SKM-1 treated with dmso at 0.1 percent for 144 hours (cell line): Measurements from ENCODE around the gene UBTD2.
"Not testable (repeated sequence)": the region's sequence is repeated elsewhere in the genome, so short reads cannot be mapped to it uniquely, and the experiment has no call there.

ENCODE experiments used
- DNase-seq: peaks from one replicate; lab custom pipeline; 2025; ENCODE audit not compliant: unreplicated experiment; lab: John Stamatoyannopoulos, UW

UBTD2 gene

DNA sequence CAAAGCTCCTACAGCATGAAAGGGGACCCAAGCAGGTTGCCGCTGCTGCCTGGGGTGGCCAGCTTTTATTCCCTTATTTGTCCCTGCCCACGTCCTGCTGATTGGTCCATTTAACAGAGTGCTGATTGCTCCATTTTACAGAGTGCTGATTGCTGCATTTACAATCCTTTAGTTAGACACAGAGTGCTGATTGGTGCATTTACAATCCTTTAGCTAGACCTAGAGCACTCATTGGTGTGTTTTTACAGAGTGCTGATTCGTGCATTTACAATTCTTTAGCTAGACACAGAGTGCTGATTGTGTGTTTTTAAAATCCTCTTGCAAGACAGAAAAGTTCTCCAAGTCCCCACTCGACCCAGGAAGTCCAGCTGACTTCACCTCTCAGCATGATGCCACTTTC is 85.8 kb downstream of the UBTD2 start:
- DNase-seq, result not testable (repeated sequence)

DNA sequence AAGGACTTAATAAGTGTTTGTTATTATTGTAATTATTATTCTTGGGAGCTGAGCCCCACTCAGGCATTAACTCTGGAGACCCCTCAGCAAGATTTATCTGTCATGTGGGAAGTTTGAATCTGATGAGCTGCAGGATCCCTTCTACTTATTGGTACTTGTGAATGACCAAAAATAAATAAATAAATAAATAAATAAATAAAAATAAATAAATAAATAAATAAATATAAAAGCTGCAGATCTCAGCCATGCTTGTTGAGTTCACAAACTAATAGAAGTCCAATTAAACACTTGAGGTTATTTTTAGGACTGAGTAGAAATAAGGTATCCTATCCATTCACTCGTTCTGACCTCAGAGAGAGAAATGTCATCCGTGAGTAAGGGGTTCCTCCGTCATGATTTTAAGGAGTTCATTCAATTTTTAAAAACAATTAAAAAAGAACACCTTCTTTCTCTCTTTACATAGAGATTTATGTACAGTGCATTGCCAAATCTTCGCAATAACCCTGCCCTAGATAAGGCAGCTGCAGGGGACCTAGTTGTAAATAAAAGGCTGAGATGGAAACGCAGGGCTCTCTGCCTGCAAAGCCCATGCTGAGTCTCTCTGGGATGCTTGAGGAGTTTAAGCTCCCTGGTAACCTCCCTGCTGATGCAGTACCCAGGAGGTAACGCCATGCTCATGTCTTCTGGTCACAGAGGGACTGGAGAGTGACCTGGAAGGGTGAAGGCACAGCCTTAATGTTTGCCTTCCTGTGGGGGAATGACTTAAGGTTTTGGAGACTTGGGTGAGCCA is 88.4 kb downstream of the UBTD2 start:
- no peak for DNase-seq

DNA sequence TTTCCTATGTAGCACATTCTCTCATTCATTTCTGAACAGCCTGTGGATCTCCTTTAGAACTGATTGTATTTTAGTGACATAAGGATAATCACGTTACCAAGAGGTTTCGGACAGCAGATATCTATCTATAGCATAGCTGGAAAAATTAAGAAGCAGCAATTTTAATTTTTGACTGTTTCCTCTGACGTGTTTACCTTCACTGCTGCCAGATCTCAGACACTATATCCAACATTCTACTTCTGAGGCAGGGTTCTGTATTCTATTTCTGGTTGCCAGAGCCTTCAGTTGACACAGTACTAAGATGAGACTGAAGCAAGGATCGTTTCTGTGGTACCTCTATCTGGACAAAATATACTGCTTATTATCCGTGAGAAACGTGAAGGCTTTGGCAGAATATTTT is 89.7 kb downstream of the UBTD2 start, which contains the start of gene EFCAB9:
TSS of gene EFCAB9 (plus strand) at position 301 of the 400 bp plus-strand sequence. CDS start at position 302, 1 bp downstream.
- no peak for DNase-seq

DNA sequence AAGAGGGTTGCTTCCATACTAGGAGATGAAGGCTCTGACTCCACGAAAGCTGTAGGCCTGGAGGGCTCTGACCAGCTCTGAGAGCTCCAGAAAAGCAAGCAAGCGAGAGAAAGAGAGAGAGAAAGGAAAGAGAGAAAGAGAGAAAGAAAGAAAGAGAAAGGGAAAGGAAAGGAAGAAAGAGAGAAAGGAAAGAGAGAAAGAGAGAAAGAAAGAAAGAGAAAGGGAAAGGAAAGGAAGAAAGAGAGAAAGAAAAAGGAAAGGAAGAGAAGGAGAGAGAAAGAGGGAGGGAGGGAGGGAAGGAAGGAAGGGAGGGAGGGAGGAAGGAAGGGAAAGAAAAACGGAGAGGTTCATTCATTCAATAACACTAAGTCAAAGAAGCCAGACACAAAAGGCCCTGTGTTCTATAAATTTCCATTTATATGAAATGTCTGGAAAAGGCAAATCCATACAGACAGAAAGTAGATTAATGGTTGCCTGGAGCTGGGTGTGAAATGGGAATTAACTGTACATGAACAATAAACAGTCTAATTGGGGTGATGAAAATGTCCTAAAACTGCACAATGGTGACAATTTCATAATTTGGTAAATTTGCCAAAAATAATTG is 93.8 kb downstream of the UBTD2 start:
- no peak for DNase-seq

DNA sequence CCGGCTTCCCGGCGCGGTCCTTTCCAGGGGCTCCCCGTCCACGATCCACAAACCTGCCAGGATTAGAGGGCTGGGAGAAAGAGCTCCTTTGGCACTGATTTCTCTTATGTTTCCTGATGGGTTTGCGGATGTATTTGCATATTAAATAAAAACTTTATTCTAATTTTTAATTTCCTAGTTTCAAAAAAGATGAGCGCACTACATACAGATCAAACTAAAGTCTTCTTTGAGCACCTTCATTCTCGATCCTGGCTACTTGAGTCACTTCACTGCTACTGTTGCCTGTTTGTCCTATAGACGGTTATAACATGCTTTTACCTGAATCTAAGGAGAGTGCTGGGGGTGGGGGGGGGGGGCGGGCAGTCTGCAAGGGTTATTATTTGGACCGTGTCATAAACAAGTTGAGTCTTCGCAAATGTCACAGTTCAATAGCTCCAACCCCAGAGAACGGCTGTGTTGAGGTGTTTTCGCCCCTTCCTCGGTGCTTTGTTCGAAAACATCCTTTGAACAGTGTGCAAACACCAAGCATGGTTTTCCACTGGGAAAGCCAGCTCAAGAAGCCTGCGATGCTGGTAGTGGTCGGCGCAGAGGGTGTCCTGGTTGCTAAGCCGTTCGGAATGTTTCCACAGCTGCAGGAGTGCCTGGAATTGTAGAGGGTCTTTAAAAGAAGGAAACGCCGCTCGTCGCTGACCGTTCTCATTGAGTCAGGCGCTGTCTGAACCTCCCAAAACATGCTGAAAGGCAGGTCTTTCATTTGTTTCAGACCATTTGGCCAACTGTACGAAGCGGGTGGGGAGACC is 94.5 kb downstream of the UBTD2 start:
- DNase-seq, result no peak

DNA sequence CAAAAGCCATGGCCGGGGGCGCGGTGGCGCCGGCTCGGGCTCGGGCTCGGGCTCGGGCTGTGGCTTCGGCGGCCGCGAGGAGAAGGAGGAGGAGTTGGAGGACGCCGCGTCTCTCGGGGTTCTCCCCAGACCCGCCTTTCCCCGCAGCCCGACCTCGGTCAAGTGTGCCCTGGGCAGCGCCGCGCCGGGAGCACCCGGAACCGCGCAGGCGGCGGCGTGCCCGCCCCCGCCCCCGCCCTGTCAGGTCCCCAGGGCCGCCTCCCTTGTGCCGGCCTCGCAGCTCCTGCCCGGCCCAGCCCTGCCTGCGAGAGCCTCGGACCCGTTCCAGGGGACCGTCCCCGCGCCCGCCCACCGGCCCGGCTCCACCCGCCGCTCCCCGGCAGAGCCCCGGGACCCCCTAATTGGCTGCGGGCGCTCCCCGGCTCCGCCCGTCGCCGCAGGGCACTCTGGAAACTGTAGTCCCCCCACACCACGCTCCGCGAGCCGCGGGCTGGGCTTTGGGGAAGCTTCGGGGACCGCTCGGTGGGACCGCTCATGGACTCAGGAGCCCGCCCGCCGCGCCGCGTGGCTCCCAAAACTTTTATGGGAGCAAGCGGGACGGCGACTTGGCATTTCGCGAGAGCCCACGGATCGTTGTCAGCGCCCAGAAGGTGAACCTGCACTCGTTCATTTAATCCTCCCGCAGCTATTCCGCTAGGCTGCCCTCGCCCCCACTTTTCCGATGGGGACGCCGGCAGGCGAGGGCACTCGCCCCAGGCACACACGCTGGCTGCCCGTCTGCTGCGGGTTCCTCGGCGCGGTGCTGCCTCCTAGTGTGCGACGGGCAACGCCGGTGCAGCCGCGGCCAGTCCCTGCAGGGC is 95.3 kb downstream of the UBTD2 start, which contains the start of gene STK10:
TSS of gene STK10 (minus strand) at position 192 of the 860 bp plus-strand sequence. CDS start at position 10, 182 bp downstream.
- peak; percentile 91 for DNase-seq

DNA sequence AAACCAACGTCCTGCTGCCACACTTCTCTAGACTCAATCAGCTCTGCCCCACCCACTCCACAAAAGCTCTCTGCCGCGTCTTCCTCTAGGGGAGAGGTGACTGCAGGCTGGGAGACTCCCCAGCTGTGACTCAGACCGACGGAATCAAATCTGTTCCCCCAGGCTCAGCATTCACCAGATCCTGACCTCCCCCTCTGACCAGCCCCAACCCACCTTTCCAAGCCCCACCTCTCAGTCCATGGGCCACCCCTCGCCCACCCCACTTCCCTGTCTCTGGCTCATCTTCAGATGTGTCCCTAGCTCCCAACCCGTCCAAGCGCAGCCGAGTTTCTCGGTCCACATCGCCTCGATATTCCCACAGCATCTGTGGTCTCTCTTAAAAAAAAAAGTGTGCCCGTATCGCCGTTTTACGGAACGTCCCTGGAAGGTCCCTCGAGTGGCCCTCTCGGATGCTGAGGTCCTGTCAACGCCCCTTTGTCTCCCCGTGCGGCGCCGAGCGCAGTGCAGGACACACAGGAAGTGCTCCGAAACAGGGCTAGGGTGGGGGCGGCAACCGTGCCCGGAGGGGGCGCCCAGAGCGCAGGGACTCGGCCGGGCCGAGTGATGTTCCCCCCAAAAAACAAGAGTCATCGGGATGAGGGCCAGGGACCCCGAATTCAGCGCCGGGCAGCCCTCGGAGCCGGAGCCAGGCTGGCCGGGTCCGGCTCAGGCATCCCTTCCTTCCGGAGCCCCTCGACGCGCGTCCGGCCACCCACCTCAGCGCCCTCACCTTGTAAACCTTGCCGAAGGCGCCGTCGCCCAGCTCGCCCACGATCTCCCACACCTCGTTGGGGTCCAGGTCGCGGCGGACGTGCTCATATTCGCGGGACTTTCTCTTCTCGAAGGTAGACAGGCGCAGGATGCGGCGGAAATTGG is 96.2 kb downstream of the UBTD2 start:
- DNase-seq, result peak; percentile 44

DNA sequence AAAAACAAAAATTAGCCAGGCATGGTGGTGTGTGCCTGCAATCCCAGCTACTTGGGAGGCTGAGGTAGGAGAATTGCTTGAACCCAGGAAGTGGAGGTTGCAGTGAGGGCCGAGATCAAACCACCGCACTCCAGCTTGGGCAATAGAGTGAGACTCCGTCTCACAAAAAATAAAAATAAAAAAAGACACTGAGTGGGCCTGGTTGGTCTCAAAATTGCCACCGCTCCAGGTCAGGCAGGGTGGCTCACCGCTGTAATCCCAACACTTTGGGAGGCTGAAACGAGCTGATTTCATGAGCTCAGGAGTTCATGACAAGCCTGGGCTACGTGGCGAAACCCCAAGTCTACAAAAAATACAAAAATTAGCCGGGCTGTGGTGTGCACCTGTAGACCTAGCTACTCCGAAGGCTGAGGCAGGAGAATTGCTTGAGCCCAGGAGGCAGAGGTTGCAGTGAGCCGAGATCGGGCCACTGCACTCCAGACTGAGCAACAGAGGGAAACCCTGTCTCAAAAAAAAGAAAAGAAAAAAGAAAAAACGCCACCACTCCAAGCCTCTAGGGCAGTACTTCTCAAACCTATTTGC is 97.4 kb downstream of the UBTD2 start:
- DNase-seq, result no peak

DNA sequence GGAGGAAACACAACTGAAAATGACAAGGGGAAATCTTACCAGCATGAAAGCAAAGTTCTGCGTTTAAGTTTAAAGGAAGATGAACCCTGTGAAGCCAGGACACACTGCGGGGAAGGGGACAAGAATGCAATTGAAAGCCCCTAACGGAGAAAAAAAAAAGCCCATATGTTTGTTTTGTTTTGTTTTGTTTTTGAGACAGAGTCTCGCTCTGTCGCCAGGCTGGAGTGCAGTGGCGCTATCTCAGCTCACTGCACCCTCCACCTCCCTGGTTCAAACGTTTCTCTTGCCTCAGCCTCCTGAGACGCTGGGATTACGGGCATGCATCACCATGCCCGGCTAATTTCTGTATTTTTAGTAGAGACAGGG is 98.5 kb downstream of the UBTD2 start:
- DNase-seq, result no peak

DNA sequence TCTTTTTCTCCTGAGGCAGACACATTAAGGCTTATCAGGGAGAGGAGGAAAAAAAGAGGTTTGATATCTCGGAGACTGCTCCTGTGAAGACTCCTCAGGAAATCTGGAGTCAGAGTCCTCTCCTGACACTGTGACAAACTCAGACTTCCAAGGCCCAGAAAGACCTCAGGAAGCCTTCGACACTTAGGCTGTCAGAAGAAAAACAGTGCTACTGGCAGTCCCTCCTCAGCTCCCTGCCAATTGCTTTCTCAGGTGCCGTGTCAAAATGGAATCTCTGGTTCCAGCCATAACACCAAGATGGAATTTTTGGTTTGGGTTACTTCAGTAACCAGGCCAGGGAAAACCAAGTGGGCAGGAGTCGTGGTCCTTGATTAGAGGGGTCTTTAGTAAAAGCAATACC is 99.7 kb downstream of the UBTD2 start:
- no peak for DNase-seq

DNA sequence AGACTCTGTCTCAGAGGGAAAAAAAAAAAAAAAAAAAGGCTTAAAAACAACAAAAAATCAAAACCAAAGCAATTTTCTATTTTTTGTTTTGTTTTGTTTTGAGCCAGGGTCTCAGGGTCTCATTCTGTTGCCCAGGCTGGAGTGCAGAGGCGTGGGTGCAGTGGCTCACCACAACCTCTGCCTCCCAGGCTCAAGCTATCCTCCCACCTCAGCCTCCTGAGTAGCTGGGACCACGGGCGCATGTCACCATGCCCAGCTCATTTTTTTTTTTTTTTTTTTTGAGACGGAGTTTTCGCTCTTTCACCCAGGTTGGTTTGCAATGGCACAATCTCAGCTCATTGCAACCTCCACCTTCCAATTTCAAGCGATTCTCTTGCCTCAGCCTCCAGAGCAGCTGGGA is 101.3 kb downstream of the UBTD2 start:
- no peak for DNase-seq

DNA sequence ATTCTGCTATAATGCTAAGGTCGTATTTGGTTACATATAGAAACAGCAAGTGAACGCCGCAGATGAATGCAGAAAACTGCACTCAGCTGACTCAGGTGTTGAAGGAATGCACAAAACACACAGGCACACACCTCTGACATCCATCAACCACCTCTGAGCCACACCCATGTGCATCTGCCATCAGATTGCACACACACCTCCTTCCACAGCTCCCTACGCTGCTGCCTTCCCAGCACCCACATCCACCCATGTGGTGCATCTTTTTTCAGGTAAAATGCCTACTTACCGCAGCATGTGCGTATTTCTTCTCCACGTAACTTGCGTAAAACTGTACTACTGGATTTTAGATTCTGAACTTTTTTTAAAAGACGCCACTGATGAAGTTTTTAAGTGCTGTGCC is 102.6 kb downstream of the UBTD2 start:
- DNase-seq, result no peak

DNA sequence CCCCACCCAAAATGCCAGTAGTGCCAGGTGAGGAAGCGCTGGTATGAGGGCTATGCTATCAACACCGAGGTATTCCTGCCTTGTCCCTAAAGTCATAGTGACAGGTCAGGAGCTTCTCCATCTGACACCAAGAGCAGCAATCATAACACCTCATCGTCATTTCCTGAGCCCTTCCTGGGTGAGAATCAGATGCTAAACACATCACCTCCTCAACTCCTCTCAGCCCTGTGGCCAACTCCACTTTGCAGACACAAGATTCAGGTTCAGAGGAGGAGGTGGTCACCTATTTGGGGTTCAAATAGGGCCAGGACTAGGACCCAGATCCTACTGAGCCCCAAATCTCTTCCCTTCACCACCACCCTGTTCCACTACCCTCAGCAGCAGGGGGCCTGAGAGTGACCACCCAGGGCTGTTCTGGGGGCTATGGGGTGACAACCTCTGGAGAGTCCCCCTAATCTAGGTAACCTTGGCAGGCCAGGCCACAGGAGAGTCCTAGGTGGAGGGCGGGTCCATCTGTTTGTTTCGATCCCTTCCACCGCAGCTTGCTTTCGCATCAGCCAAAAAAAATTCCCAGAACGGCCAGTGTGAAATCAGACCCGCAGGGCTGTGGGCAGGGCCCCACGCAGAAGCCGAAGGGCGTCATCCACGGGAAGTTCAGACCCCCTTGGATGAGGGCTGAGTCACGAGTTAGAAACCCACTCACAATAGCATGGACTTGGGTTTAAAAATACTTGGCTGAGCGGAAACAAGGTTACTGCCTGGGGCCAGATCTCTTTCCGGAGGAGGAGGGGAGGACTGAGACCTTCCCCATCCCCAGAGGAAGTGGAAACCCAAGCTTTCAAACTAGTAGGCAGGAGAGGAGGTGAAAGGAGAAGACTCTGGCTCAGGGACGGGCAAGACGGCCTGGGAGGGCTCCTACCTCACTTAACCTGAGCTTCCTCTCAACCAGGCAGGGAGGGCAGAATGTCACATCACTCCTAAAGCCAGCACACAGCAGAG is 104.3 kb downstream of the UBTD2 start:
- peak; percentile 75 for DNase-seq

DNA sequence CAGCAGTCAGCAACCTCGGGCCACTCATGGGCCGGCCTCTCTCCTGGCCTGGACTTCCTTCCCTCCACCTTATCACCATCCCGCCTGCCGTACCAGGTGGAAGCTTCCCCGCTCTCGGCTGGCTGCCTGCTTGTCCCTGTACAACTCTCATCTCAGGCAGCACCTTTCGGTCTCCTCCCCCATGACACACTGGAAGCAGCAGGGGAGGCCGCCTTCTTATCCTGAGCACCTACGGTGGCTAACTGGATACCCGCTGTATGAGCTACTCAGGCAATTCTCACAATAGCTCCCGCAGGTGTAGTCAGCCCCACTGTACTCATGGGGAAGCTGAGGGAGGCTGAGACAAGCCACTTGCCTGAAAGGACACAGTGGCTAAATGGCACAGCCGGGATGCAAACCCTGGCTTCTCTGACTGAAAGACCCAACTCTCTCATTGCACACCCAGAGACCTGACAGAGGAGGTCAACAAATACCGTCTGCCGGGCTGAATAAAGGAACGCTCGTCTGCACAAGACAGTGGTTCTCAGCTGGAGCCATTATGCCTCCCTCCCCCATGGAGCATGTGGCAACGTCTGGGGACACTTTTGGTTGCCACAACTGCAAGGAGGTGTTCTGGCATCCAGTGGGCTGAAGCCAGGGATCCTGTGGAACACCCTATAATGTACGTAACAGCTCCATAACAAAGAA is 105.1 kb downstream of the UBTD2 start:
- DNase-seq, result no peak

DNA sequence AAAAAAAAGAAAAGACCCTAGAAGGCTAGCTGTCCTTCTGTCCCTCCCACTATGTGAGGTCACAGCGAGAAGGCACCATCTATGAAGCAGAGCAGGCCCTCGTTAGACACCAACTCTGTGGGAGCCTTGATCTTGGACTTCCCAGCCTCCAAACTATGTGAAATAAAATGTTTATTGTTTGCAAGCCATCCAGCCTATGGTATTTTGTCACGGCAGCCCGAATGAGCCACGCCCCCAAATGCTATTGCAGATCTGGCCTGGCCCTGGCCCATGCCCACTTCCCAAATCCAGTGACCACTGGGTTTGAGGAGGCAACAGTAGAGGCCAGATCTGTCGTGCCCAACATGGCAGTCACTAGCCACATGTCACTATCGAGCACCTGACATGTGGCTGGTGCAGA is 106.4 kb downstream of the UBTD2 start:
- no peak for DNase-seq

DNA sequence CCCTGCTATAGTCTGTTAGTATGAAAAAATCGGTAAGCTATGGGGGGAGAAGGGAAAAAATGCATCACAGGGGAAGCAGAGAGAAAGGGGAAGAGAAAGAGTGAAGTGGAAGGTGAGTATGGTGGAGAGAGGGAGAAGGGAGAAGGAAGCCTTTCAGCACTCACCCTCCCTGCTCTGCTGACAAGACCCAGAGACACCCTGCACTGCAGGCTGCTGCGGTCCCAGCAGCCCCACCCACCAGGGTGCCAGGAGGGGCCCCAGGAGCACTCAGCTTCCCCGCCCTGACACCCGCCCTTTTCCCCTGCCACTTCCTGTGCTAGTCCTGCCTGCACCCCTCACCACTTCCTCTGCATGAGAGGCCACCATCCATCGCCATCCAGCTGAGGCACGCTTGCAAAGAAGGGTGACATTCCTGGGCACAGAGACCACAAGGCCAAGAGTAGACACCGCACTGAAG is 108.3 kb downstream of the UBTD2 start:
- peak; percentile 90 for DNase-seq

DNA sequence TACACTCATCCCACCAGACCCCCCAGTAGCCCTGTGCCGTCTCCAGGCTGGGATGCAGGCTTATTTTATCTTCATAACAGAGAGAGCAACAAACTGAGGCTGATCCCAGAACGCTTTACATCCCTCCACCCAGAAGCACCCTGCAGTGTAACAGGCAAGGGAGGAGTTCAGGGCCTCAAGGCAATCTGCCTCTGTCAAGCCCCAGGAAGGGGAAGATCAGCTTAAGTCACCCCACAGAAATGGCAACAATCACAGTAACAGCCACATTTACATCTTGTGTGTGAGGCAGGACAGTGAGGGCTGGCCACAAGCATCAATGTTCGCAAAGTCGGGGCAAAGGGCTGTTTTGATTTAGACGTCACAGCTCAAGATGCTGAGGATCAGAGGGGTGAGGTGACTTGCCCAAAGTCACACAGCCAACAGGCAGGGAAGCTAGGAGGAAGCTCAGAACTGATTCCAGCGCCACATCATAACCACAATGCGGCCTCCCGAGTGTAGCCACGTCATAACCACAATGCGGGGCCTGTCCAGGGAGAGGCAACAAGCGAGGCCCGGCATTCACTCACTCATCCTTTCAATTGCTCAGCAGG is 109.9 kb downstream of the UBTD2 start:
- DNase-seq, result peak; percentile 71
